PC-3 (cell line): ENCODE results near the gene FBXO15. TPM values are rescaled to one million over a fixed set of nuclear protein-coding genes. Genes with fewer than 3 reads are reported as not detected.

ENCODE experiments used
- ATAC-seq: fragments of 200-7000 bp; cut with Tn5 transposase; 2 replicates; pipeline ENCODE4 v1.9.1; 2020; ENCODE audit warnings: mild to moderate bottlenecking, moderate library complexity
- BruUV-seq: library from RNA; stranded (reverse); fragments of 400-500 nt; replicated peaks from 2 replicates; lab custom pipeline; 2021; lab: Mats Ljungman, UMichigan
- CTCF ChIA-PET: fragments of 300-600 bp; sonication (Branson Sonifier 250); formaldehyde crosslinking; loops from one replicate; lab custom pipeline; 2022; ENCODE audit warnings: antibody characterized with exemption; lab: Charles Lee
- POLR2A ChIA-PET: fragments of 300-600 bp; sonication (Branson Sonifier 250); formaldehyde crosslinking; loops from one replicate; lab custom pipeline; 2022; ENCODE audit warnings: antibody characterized with exemption; ENCODE audit not compliant: unreplicated experiment; lab: Charles Lee
- DNase-seq: peaks from one replicate; pipeline ENCODE4 v3.0.0-alpha.2; 2015
- H2AFZ ChIP-seq: fragments of 300-600 bp; sonication (generic); 2 replicates; pipeline ENCODE4 v1.6.0; 2016; ENCODE audit warnings: antibody characterized with exemption, low read length
- H3F3A ChIP-seq: fragments of 300-600 bp; sonication (generic); one replicate; pipeline ENCODE4 v1.6.0; 2017; ENCODE audit warnings: antibody characterized with exemption, low read length, control low read depth, mild to moderate bottlenecking; ENCODE audit not compliant: unreplicated experiment
- H3K27ac ChIP-seq: fragments of 300-600 bp; sonication (generic); 2 replicates; pipeline ENCODE4 v1.5.1; 2016; ENCODE audit warnings: mild to moderate bottlenecking, low read length
- H3K27me3 ChIP-seq: fragments of 300-600 bp; sonication (generic); 2 replicates; pipeline ENCODE4 v1.6.1; 2016; ENCODE audit warnings: low read length, mixed read lengths
- H3K36me3 ChIP-seq: fragments of 300-600 bp; sonication (generic); 2 replicates; pipeline ENCODE4 v1.6.1; 2016; ENCODE audit warnings: low read depth, mixed run types, low read length, mixed read lengths
- H3K4me1 ChIP-seq: fragments of 300-600 bp; sonication (generic); 2 replicates; pipeline ENCODE4 v1.5.1; 2016; ENCODE audit warnings: low read length; ENCODE audit not compliant: insufficient read depth
- H3K4me2 ChIP-seq: fragments of 300-600 bp; sonication (generic); 2 replicates; pipeline ENCODE4 v1.6.0; 2016; ENCODE audit warnings: low read length
- H3K4me3 ChIP-seq: fragments of 300-600 bp; sonication (generic); 2 replicates; pipeline ENCODE4 v1.5.1; 2016; ENCODE audit warnings: mild to moderate bottlenecking, low read length, mixed read lengths
- H3K79me2 ChIP-seq: fragments of 300-600 bp; sonication (generic); 2 replicates; pipeline ENCODE4 v1.6.1; 2017; ENCODE audit warnings: low read length, mixed read lengths
- H3K9ac ChIP-seq: fragments of 300-600 bp; sonication (generic); 2 replicates; pipeline ENCODE4 v1.6.0; 2016; ENCODE audit warnings: mild to moderate bottlenecking, low read length
- H3K9me2 ChIP-seq: fragments of 300-600 bp; sonication (generic); replicated peaks from 2 replicates; pipeline ENCODE4 v1.6.1; 2016; ENCODE audit warnings: mixed run types, low read length, mixed read lengths
- H3K9me3 ChIP-seq: fragments of 300-600 bp; sonication (generic); 2 replicates; pipeline ENCODE4 v1.6.1; 2016; ENCODE audit warnings: low read length, mixed read lengths
- H4K20me1 ChIP-seq: fragments of 300-600 bp; sonication (generic); 2 replicates; pipeline ENCODE4 v1.6.1; 2016; ENCODE audit warnings: low read length, mixed read lengths
- CTCF ChIP-seq: fragments of 300-600 bp; sonication (generic); conservative IDR thresholded peaks from 2 replicates; pipeline ENCODE4 v1.5.1; 2017; ENCODE audit warnings: antibody characterized with exemption, low read depth, mild to moderate bottlenecking, low read length
- EZH2 ChIP-seq: fragments of 300-600 bp; sonication (generic); IDR thresholded peaks from one replicate; pipeline ENCODE4 v1.6.1; 2017; ENCODE audit warnings: antibody characterized with exemption, mild to moderate bottlenecking, low read length; ENCODE audit not compliant: unreplicated experiment
- EZH2phosphoT487 ChIP-seq: fragments of 300-600 bp; sonication (generic); IDR thresholded peaks from 2 replicates; pipeline ENCODE4 v1.6.1; 2018; ENCODE audit warnings: mild to moderate bottlenecking, antibody characterized with exemption, low read length, borderline replicate concordance
- intact Hi-C: fragments of 100-400 bp; cut with micrococcal nuclease; formaldehyde crosslinking; loops from 2 replicates; pipeline ENCODE4 v1.9.0; 2023
- total RNA-seq: library from RNA; depleted of rRNA; stranded (reverse); fragments of >200 nt; gene quantifications from 2 replicates; pipeline ENCODE4 v1.2.3, GENCODE V29; 2014

FBXO15 gene
- total RNA-seq, 1 experiment from 2014 or later: 0.87 TPM

DNA sequence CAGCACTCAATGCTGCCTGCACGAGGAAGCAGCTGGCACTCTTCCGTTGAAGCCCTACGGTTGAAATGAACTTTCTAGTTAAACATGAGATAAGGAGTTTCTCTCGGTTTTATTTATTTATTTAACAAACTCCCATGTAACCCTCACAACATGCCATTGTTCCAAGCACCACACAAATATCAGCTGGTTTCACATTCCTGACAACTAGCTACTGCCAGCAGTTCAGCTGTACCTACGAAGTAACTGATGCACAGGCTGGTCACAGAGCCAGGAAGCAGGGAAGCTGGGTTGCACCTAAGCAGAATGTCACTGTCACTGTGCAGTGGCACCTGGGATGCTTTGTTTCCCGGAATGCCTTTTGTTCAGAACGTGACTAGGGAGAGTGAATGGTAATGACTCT lies 18.8 kb upstream of the FBXO15 start:
- H3K4me3 ChIP-seq: no peak overlapping the region
- intact Hi-C loops: no loop called here
- H3K4me1 ChIP-seq: no peaks in the 10 kb centered on the region
- no peaks in the 10 kb centered on the region for H3K9me2 ChIP-seq
- ChIA-PET CTCF (no interaction called here), POLR2A (no interaction called here)
- no peaks in the 10 kb centered on the region for H3K79me2 ChIP-seq
- no peak for DNase-seq
- TF ChIP-seq EZH2phosphoT487 (no peak), EZH2 (no peak), CTCF (no peak)
- H4K20me1 ChIP-seq: no peaks in the 10 kb centered on the region
- H3K36me3 ChIP-seq: no peaks in the 10 kb centered on the region
- peaks cover 16% of the 10 kb centered on the region for H3K27me3 ChIP-seq
- BruUV-seq: no TSS peak
- no peak overlapping the region for H2AFZ ChIP-seq
- no peak overlapping the region for H3K9ac ChIP-seq
- no peak; the same call in 1 of the 2 replicates for ATAC-seq
- H3F3A ChIP-seq: no peaks in the 10 kb centered on the region
- H3K9me3 ChIP-seq: no peaks in the 10 kb centered on the region
- H3K27ac ChIP-seq: no peak overlapping the region
- no peak overlapping the region for H3K4me2 ChIP-seq

DNA sequence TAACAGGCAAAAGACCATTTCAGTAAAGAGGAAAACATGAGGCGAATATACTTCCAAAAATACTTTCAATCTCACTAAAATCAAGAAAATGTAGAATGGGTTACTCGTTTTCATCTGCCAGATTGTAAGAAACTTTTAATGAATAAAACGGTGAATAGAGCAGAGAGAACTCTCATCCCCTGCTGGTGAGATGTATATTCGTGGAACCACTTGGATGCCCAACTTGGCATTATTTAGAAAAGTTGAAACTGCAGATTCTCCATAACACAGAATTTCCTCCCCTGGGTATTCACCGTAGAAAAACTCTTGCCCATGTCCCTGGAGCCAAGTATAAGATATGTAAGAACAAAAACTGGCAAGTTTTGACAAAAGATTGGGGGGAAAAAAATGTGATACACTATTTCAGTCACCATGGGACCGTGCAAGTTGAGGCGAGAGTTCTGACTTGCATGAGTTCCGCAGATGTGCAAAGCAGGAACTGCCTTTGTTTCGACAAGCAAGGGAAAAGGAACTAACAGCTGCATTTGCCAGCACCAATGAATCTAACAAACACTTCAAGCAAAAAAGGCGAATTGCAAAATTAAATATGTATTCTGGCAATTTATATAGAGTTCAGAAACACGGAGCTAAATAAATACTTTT lies 15.5 kb upstream of the FBXO15 start:
- ChIA-PET CTCF (no interaction called here), POLR2A (no interaction called here)
- no TSS peak for BruUV-seq
- Histone ChIP-seq H3K4me2 (no peak overlapping the region), H4K20me1 (no peaks in the 10 kb centered on the region), H3K27ac (no peak overlapping the region), H3F3A (no peaks in the 10 kb centered on the region), H3K9ac (no peak overlapping the region), H3K27me3 (no peaks in the 10 kb centered on the region), H3K36me3 (peaks cover 16% of the 10 kb centered on the region; the same call in 1 of the 2 replicates), H3K4me3 (no peak overlapping the region), H3K9me3 (no peaks in the 10 kb centered on the region), H3K4me1 (no peaks in the 10 kb centered on the region), H3K79me2 (no peaks in the 10 kb centered on the region), H2AFZ (no peak overlapping the region), H3K9me2 (no peaks in the 10 kb centered on the region)
- no peak for ATAC-seq
- TF ChIP-seq CTCF: no peak
- TF ChIP-seq EZH2phosphoT487: no peak
- no peak for TF ChIP-seq EZH2
- DNase-seq: no peak
- intact Hi-C loops: no loop called here

- peaks cover 16% of the 10 kb centered on the region; the same call in 1 of the 2 replicates for H3K4me1 ChIP-seq
- no peaks in the 10 kb centered on the region for H3F3A ChIP-seq
- peaks cover 53% of the 10 kb centered on the region for H3K36me3 ChIP-seq
- H3K79me2 ChIP-seq: peaks cover 63% of the 10 kb centered on the region
- no peaks in the 10 kb centered on the region for H3K9me3 ChIP-seq
- ChIA-PET POLR2A (no interaction called here), CTCF (no interaction called here)
- no peak overlapping the region for H3K4me2 ChIP-seq
- no peaks in the 10 kb centered on the region for H3K27me3 ChIP-seq
- intact Hi-C loops: no loop called here
- peaks cover 5% of the 10 kb centered on the region; the same call in 1 of the 2 replicates for H4K20me1 ChIP-seq
- H3K4me3 ChIP-seq: no peak overlapping the region
- H2AFZ ChIP-seq: no peak overlapping the region
- ATAC-seq: no peak
- peak overlapping the region; percentile 28; the same call in 1 of the 2 replicates for H3K9ac ChIP-seq
- BruUV-seq: no TSS peak
- TF ChIP-seq EZH2: no peak
- no peak for TF ChIP-seq EZH2phosphoT487
- TF ChIP-seq CTCF: no peak
- H3K27ac ChIP-seq: peak overlapping the region; percentile 51
- DNase-seq: no peak
- H3K9me2 ChIP-seq: no peaks in the 10 kb centered on the region
Observed at GRCh38 chr18:74155276-74155675, 7.6 kb upstream of the FBXO15 start.
